Measurements from ENCODE around the gene CCDC57.
"Not testable (repeated sequence)": the region's sequence is repeated elsewhere in the genome, so short reads cannot be mapped to it uniquely, and the experiment has no call there.

The CCDC57 gene

GRCh38 chr17:82175201-82175600 lies 37.4 kb downstream of the CCDC57 start:
- DNase-seq (ENCODE audit: low read depth), result no peak

GRCh38 chr17:82174042-82174857 lies 38.4 kb downstream of the CCDC57 start:
- DNase-seq (ENCODE audit: low read depth), result not testable (repeated sequence)

GRCh38 chr17:82173351-82174041 lies 39.1 kb downstream of the CCDC57 start:
- DNase-seq (ENCODE audit: low read depth), result no peak

GRCh38 chr17:82172486-82173160 lies 40.0 kb downstream of the CCDC57 start:
- no peak for DNase-seq (ENCODE audit: low read depth)

GRCh38 chr17:82171750-82172375 lies 40.8 kb downstream of the CCDC57 start:
- no peak for DNase-seq (ENCODE audit: low read depth)

- DNase-seq (ENCODE audit: low read depth), result no peak
Measured at GRCh38 chr17:82170412-82170961, 42.2 kb downstream of the CCDC57 start.

GRCh38 chr17:82168568-82168967 lies 44.1 kb downstream of the CCDC57 start:
- no peak for DNase-seq (ENCODE audit: low read depth)

GRCh38 chr17:82167028-82167427 lies 45.6 kb downstream of the CCDC57 start:
- no peak for DNase-seq (ENCODE audit: low read depth)

- DNase-seq (ENCODE audit: low read depth), result no peak
Measured at GRCh38 chr17:82164853-82165252, 47.8 kb downstream of the CCDC57 start.

GRCh38 chr17:82161216-82161615 lies 51.4 kb downstream of the CCDC57 start:
- DNase-seq (ENCODE audit: low read depth), result no peak

GRCh38 chr17:82160075-82160474 lies 52.6 kb downstream of the CCDC57 start:
- DNase-seq (ENCODE audit: low read depth), result no peak

- no peak for DNase-seq (ENCODE audit: low read depth)
Measured at GRCh38 chr17:82158825-82159224, 53.8 kb downstream of the CCDC57 start.

- DNase-seq (ENCODE audit: low read depth), result no peak
Measured at GRCh38 chr17:82157046-82158035, 55.3 kb downstream of the CCDC57 start.

GRCh38 chr17:82156284-82156925 lies 56.2 kb downstream of the CCDC57 start:
- DNase-seq (ENCODE audit: low read depth), result no peak

GRCh38 chr17:82155606-82156005 lies 57.0 kb downstream of the CCDC57 start:
- no peak for DNase-seq (ENCODE audit: low read depth)

GRCh38 chr17:82154881-82155331 lies 57.7 kb downstream of the CCDC57 start:
- DNase-seq (ENCODE audit: low read depth), result no peak

GRCh38 chr17:82153745-82154375 lies 58.8 kb downstream of the CCDC57 start:
- peak; percentile 81 for DNase-seq (ENCODE audit: low read depth)

- no peak for DNase-seq (ENCODE audit: low read depth)
Measured at GRCh38 chr17:82153295-82153691, 59.3 kb downstream of the CCDC57 start.

- no peak for DNase-seq (ENCODE audit: low read depth)
Measured at GRCh38 chr17:82152556-82153294, 59.9 kb downstream of the CCDC57 start.

Data from activated T-cell treated with anti-CD3 and anti-CD28 coated beads for 1 hour (primary cell).